Progenitor cell of endocrine pancreas (in vitro differentiated cells): ENCODE measurements around the gene CERS2. TPM values are rescaled to one million over a fixed set of nuclear protein-coding genes. Genes with fewer than 3 reads are reported as not detected.

Experiments
- DNase-seq: peaks from one replicate; pipeline ENCODE4 v3.0.0; 2021; ENCODE audit warnings: low spot score; ENCODE audit not compliant: unreplicated experiment
- H3K27ac Mint-ChIP-seq: 2 replicates; pipeline ENCODE4 v1.8.0; 2021; ENCODE audit warnings: mild to moderate bottlenecking, moderate library complexity, mixed read lengths
- H3K27me3 Mint-ChIP-seq: 2 replicates; pipeline ENCODE4 v1.8.0; 2021; ENCODE audit warnings: mixed read lengths
- H3K36me3 Mint-ChIP-seq: 2 replicates; pipeline ENCODE4 v1.8.0; 2022; ENCODE audit warnings: mixed read lengths; ENCODE audit not compliant: insufficient read depth
- H3K4me1 Mint-ChIP-seq: 2 replicates; pipeline ENCODE4 v1.8.0; 2021; ENCODE audit warnings: low read depth, mixed read lengths
- H3K4me3 Mint-ChIP-seq: 2 replicates; pipeline ENCODE4 v1.8.0; 2021; ENCODE audit warnings: low read depth, mild to moderate bottlenecking, moderate library complexity, mixed read lengths
- H3K9me3 Mint-ChIP-seq: 2 replicates; pipeline ENCODE4 v1.8.0; 2021; ENCODE audit warnings: low read depth, mixed read lengths
- CTCF ChIP-seq: fragments of 200-600 bp; sonication (generic); IDR thresholded peaks from one replicate; pipeline ENCODE4 v1.5.0; 2021; ENCODE audit warnings: antibody characterized with exemption, mild to moderate bottlenecking; ENCODE audit not compliant: unreplicated experiment
- total RNA-seq: library from RNA; stranded (reverse); gene quantifications from 2 replicates; pipeline ENCODE4 v1.2.1, GENCODE V29; 2021

CERS2 gene
- total RNA-seq, 1 donor from 2014 or later, result 187 TPM

- Mint-ChIP-seq H3K4me1 (peaks cover 34% of the 10 kb centered on the region), H3K27ac (no peak overlapping the region), H3K27me3 (peaks cover 5% of the 10 kb centered on the region), H3K9me3 (no peaks in the 10 kb centered on the region), H3K4me3 (no peak overlapping the region), H3K36me3 (no peaks in the 10 kb centered on the region)
- DNase-seq, result peak; percentile 85
- peak; percentile 100 for TF ChIP-seq CTCF
Observed at GRCh38 chr1:150979092-150980056, 4.7 kb upstream of the CERS2 start.

- no peak for DNase-seq
- H3K9me3 Mint-ChIP-seq, result no peaks in the 10 kb centered on the region
- peaks cover 41% of the 10 kb centered on the region for H3K4me1 Mint-ChIP-seq
- no peak for TF ChIP-seq CTCF
- no peaks in the 10 kb centered on the region for H3K36me3 Mint-ChIP-seq
- peak overlapping the region; percentile 76 for H3K27ac Mint-ChIP-seq
- H3K4me3 Mint-ChIP-seq, result peak overlapping the region; percentile 77
- H3K27me3 Mint-ChIP-seq, result peaks cover 5% of the 10 kb centered on the region
Observed at GRCh38 chr1:150976879-150977694, 2.5 kb upstream of the CERS2 start.

GRCh38 chr1:150976401-150976821 lies 1.8 kb upstream of the CERS2 start:
- Mint-ChIP-seq H3K9me3 (no peaks in the 10 kb centered on the region), H3K27ac (no peak overlapping the region), H3K36me3 (no peaks in the 10 kb centered on the region), H3K4me3 (peak overlapping the region; percentile 77), H3K27me3 (peaks cover 5% of the 10 kb centered on the region), H3K4me1 (peaks cover 41% of the 10 kb centered on the region)
- TF ChIP-seq CTCF, result no peak
- DNase-seq, result no peak

GRCh38 chr1:150973836-150974579 lies 627 bp downstream of the CERS2 start:
- peaks cover 48% of the 10 kb centered on the region for H3K4me1 Mint-ChIP-seq
- H3K36me3 Mint-ChIP-seq, result no peaks in the 10 kb centered on the region
- peak overlapping the region; percentile 84 for H3K4me3 Mint-ChIP-seq
- peaks cover 5% of the 10 kb centered on the region for H3K27me3 Mint-ChIP-seq
- no peaks in the 10 kb centered on the region for H3K9me3 Mint-ChIP-seq
- TF ChIP-seq CTCF, result no peak
- DNase-seq, result no peak
- H3K27ac Mint-ChIP-seq, result peak overlapping the region; percentile 95
